Neuronal stem cell (in vitro differentiated cells): ENCODE results near the gene PRRC2B.

Experiments
- DNase-seq: peaks from one replicate; pipeline ENCODE4 v3.0.0-alpha.2; 2013; ENCODE audit warnings: low spot score
- H2AFZ ChIP-seq: one replicate; pipeline ENCODE4 v1.6.1; 2013; ENCODE audit warnings: mild to moderate bottlenecking, low read length, inconsistent platforms
- H2AK5ac ChIP-seq: 2 replicates; pipeline ENCODE4 v1.6.1; 2013; ENCODE audit warnings: low read depth, mild to moderate bottlenecking, inconsistent platforms, low read length, moderate library complexity, mixed read lengths
- H2BK120ac ChIP-seq: 2 replicates; pipeline ENCODE4 v1.6.1; 2013; ENCODE audit warnings: low read depth, mild to moderate bottlenecking, inconsistent platforms, low read length, moderate library complexity, mixed read lengths
- H2BK12ac ChIP-seq: one replicate; pipeline ENCODE4 v1.6.1; 2013; ENCODE audit warnings: low read length, inconsistent platforms
- H2BK15ac ChIP-seq: 2 replicates; pipeline ENCODE4 v1.6.1; 2013; ENCODE audit warnings: mild to moderate bottlenecking, low read length, inconsistent platforms, mixed read lengths
- H2BK5ac ChIP-seq: one replicate; pipeline ENCODE4 v1.6.1; 2013; ENCODE audit warnings: inconsistent platforms, mild to moderate bottlenecking, low read length, moderate library complexity
- H3K14ac ChIP-seq: one replicate; pipeline ENCODE4 v1.6.1; 2013; ENCODE audit warnings: low read length, inconsistent platforms
- H3K18ac ChIP-seq: 2 replicates; pipeline ENCODE4 v1.6.1; 2013; ENCODE audit warnings: low read length, inconsistent platforms
- H3K23ac ChIP-seq: 2 replicates; pipeline ENCODE4 v1.6.1; 2013; ENCODE audit warnings: low read depth, mild to moderate bottlenecking, mixed read lengths, low read length, inconsistent platforms; ENCODE audit not compliant: poor library complexity
- H3K27ac ChIP-seq: replicated peaks from 3 replicates; pipeline ENCODE4 v1.5.1; 2013; ENCODE audit warnings: low read length, inconsistent platforms
- H3K27me3 ChIP-seq, 3 experiments: 2 replicates each; pipeline ENCODE4 v1.6.1; 2013; ENCODE audit warnings: low read length in 3 of 3, mild to moderate bottlenecking in 2 of 3, inconsistent platforms in 1 of 3, low read depth in 1 of 3, mixed read lengths in 1 of 3, moderate library complexity in 1 of 3; ENCODE audit not compliant: control insufficient read depth in 3 of 3, insufficient read depth in 3 of 3
- H3K36me3 ChIP-seq, 2 donors: replicated peaks in 1 of 2; 2 replicates each; pipeline ENCODE4 v1.6.1; 2013; ENCODE audit warnings: low read length in 2 of 2; ENCODE audit not compliant: control insufficient read depth in 2 of 2, insufficient read depth in 2 of 2
- H3K4ac ChIP-seq: 2 replicates; pipeline ENCODE4 v1.6.1; 2013; ENCODE audit warnings: inconsistent platforms, mild to moderate bottlenecking, low read length, moderate library complexity
- H3K4me1 ChIP-seq, 2 donors: 1 replicate in 1 of 2; 2 replicates in 1 of 2; pipeline ENCODE4 v1.6.1; 2013; ENCODE audit warnings: low read length in 2 of 2, low read depth in 1 of 2; ENCODE audit not compliant: control insufficient read depth in 2 of 2, insufficient read depth in 1 of 2
- H3K4me2 ChIP-seq: one replicate; pipeline ENCODE4 v1.6.1; 2013; ENCODE audit warnings: mild to moderate bottlenecking, low read length, inconsistent platforms; ENCODE audit not compliant: insufficient read depth, poor library complexity, severe bottlenecking
- H3K4me3 ChIP-seq, 2 donors: 2 replicates each; pipeline ENCODE4 v1.5.1; 2013; ENCODE audit warnings: low read length in 2 of 2, mild to moderate bottlenecking in 2 of 2, inconsistent platforms in 1 of 2, moderate library complexity in 1 of 2
- H3K79me1 ChIP-seq: one replicate; pipeline ENCODE4 v1.6.1; 2013; ENCODE audit warnings: low read depth, mild to moderate bottlenecking, inconsistent platforms, low read length, moderate library complexity
- H3K9ac ChIP-seq: one replicate; pipeline ENCODE4 v1.6.1; 2013; ENCODE audit warnings: mild to moderate bottlenecking, low read depth, low read length, inconsistent platforms; ENCODE audit not compliant: poor library complexity
- H3K9me3 ChIP-seq, 2 donors: replicated peaks in 1 of 2; 2 replicates each; pipeline versions ENCODE3 to v1.6.1; 2013; ENCODE audit warnings: low read length in 2 of 2, mild to moderate bottlenecking in 2 of 2, inconsistent platforms in 1 of 2, low read depth in 1 of 2, mixed read lengths in 1 of 2, moderate library complexity in 1 of 2; ENCODE audit not compliant: control insufficient read depth in 2 of 2, insufficient read depth in 1 of 2
- H4K8ac ChIP-seq: one replicate; pipeline ENCODE4 v1.6.1; 2013; ENCODE audit warnings: low read depth, mild to moderate bottlenecking, inconsistent platforms, low read length, moderate library complexity
- H4K91ac ChIP-seq: one replicate; pipeline ENCODE4 v1.6.1; 2013; ENCODE audit warnings: low read length, low read depth, mild to moderate bottlenecking, inconsistent platforms; ENCODE audit not compliant: poor library complexity
- WGBS, 2 donors: extraction: QIAGEN DNeasy Blood & Tissue Kit; methylation state at CpG; one replicate each; pipeline ENCODE4 v1.1.7; 2013; ENCODE audit warnings: missing lambda C conversion rate in 2 of 2, mixed read lengths in 1 of 2; ENCODE audit not compliant: insufficient read length in 2 of 2, insufficient replicate concordance in 1 of 2; ENCODE audit errors: extremely low coverage in 2 of 2; 5-methylcytosine and 5-hydroxymethylcytosine counted together

PRRC2B gene

DNA sequence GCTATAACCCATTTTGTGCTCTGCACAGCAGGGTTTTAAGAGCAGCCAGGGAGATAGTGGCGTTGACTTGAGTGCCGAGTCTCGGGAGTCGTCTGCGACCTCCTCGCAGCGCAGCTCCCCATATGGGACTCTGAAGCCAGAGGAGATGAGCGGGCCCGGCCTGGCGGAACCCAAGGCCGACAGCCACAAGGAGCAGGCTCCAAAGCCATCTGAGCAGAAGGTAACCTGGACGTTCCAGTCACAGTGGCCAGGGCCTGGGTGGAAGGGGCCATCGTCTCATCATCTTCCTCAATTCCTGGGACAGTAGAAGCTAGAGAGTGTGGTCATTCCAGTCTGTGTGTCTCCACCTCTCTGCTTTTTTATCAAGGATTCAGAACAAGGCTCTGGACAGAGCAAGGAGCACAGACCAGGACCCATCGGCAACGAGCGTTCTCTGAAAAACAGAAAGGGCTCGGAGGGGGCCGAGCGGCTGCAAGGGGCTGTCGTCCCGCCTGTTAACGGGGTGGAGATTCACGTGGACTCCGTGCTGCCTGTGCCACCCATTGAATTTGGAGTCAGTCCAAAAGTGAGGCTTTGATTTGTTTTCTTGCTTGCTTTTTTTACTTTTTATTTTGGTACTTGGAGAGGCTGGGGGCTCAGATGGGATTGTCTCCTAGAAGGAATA lies 88.6 kb downstream of the PRRC2B start:
- no peak overlapping the region for H2AK5ac ChIP-seq
- H3K4me1 ChIP-seq: no peaks in the 10 kb centered on the region
- H3K14ac ChIP-seq: no peak overlapping the region
- no peak overlapping the region for H3K27ac ChIP-seq
- no peaks in the 10 kb centered on the region for H3K9me3 ChIP-seq
- H2BK15ac ChIP-seq: no peak overlapping the region
- H3K36me3 ChIP-seq: peaks cover 92 to 99% of the 10 kb centered on the region in 2 donors
- no peak overlapping the region for H3K4ac ChIP-seq
- H4K91ac ChIP-seq: no peak overlapping the region
- peaks cover 23% of the 10 kb centered on the region for H3K79me1 ChIP-seq
- no peak overlapping the region for H3K9ac ChIP-seq
- DNase-seq: no peak
- no peak overlapping the region for H3K4me3 ChIP-seq
- H3K27me3 ChIP-seq: no peaks in the 10 kb centered on the region
- no peak overlapping the region for H2BK120ac ChIP-seq
- no peak overlapping the region for H2AFZ ChIP-seq
- H3K18ac ChIP-seq: no peak overlapping the region
- H2BK12ac ChIP-seq: no peak overlapping the region
- H4K8ac ChIP-seq: no peak overlapping the region
- peak overlapping the region; percentile 36 for H3K23ac ChIP-seq
- no peak overlapping the region for H2BK5ac ChIP-seq
- H3K4me2 ChIP-seq: no peak overlapping the region
- no CpG with 5 or more reads among the region's 24 CpGs for WGBS, 2 donors

GRCh38 chr9:131483319-131484050 lies 89.6 kb downstream of the PRRC2B start:
- no CpG with 5 or more reads among the region's 9 CpGs for WGBS, 2 donors

DNA sequence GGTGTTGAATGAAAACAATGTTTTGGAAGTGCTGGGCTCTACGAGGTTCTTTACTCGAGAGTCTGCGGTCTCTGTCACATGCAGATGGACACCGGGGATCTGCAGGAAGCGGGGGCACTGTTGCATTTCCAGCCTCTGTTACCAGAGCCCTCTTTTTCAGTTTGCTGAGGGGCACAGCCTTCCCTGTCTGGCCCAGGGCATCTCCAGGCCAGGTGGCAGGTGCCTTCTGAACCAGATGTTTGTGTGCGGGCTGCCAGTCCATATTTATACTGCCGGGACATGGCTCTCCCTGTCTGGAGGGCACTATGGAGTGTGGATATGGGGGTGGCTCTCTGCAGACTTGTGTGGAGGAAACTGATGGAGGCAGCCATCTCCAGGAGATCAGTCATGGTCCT lies 90.2 kb downstream of the PRRC2B start:
- no peak for DNase-seq
- no peak overlapping the region for H3K4me2 ChIP-seq
- peak overlapping the region; percentile 31 for H3K9ac ChIP-seq
- H2AK5ac ChIP-seq: no peak overlapping the region
- peaks cover 22% of the 10 kb centered on the region for H3K79me1 ChIP-seq
- no peak overlapping the region for H2BK120ac ChIP-seq
- H2BK12ac ChIP-seq: no peak overlapping the region
- H3K27me3 ChIP-seq: no peaks in the 10 kb centered on the region
- peaks cover 91 to 99% of the 10 kb centered on the region in 2 donors for H3K36me3 ChIP-seq
- H3K4ac ChIP-seq: no peak overlapping the region
- WGBS, 2 donors: no CpG with 5 or more reads among the region's 7 CpGs
- no peaks in the 10 kb centered on the region for H3K4me1 ChIP-seq
- no peak overlapping the region for H2BK5ac ChIP-seq
- no peaks in the 10 kb centered on the region for H3K9me3 ChIP-seq
- no peak overlapping the region for H3K4me3 ChIP-seq
- H4K8ac ChIP-seq: no peak overlapping the region
- no peak overlapping the region for H3K23ac ChIP-seq
- no peak overlapping the region for H4K91ac ChIP-seq
- no peak overlapping the region for H2AFZ ChIP-seq
- H2BK15ac ChIP-seq: no peak overlapping the region
- H3K27ac ChIP-seq: no peak overlapping the region
- H3K18ac ChIP-seq: no peak overlapping the region
- no peak overlapping the region for H3K14ac ChIP-seq

More at GRCh38 chr9:131483319-131484050, 89.6 kb downstream of the PRRC2B start:
- Histone ChIP-seq H2BK120ac (no peak overlapping the region), H3K4me2 (no peak overlapping the region), H4K91ac (no peak overlapping the region), H4K8ac (no peak overlapping the region), H3K4me1 (no peaks in the 10 kb centered on the region), H2BK15ac (no peak overlapping the region), H2BK5ac (no peak overlapping the region), H3K36me3 (peaks cover 92 to 99% of the 10 kb centered on the region in 2 donors), H3K18ac (no peak overlapping the region), H3K4ac (no peak overlapping the region), H2AK5ac (no peak overlapping the region), H3K79me1 (peaks cover 24% of the 10 kb centered on the region), H3K9ac (no peak overlapping the region), H3K27me3 (no peaks in the 10 kb centered on the region), H2AFZ (no peak overlapping the region), H3K14ac (no peak overlapping the region), H3K27ac (no peak overlapping the region), H3K9me3 (no peaks in the 10 kb centered on the region), H3K23ac (no peak overlapping the region), H3K4me3 (no peak overlapping the region), H2BK12ac (no peak overlapping the region)
- DNase-seq: no peak

DNA sequence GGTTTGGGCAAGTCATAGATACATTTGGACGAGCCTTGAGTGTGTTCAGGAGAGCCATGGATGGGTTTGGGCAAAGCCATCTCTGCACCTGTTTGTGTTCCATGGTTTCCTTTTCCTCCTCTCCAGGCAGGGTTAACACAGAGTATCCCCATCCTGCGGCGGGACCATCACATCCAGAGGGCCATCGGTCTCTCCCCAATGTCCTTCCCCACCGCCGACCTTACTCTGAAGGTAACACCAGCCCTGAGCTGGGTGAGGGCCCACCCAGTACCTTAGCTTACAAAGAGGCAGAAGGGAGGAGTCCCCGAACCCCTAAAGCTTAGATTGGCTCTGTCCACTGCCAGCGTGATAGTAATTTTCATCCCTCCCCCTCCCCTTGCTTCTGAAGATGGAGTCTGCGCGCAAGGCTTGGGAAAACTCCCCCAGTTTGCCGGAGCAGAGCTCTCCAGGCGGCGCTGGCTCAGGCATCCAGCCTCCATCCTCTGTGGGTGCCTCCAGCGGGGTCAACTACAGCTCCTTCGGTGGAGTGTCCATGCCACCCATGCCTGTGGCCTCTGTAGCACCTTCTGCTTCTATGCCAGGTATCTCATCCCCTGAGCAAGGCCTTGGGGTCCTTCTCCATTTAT lies 90.8 kb downstream of the PRRC2B start:
- Histone ChIP-seq H3K27ac (no peak overlapping the region), H4K91ac (no peak overlapping the region), H2BK12ac (no peak overlapping the region), H3K14ac (no peak overlapping the region), H3K9me3 (no peaks in the 10 kb centered on the region), H3K4ac (no peak overlapping the region), H3K18ac (no peak overlapping the region), H3K4me1 (no peaks in the 10 kb centered on the region), H2AK5ac (no peak overlapping the region), H3K23ac (no peak overlapping the region), H3K9ac (no peak overlapping the region), H2BK15ac (no peak overlapping the region), H3K36me3 (peaks cover 90 to 99% of the 10 kb centered on the region in 2 donors), H3K27me3 (no peaks in the 10 kb centered on the region), H2AFZ (no peak overlapping the region), H3K4me2 (no peak overlapping the region), H3K4me3 (no peak overlapping the region), H4K8ac (no peak overlapping the region), H2BK120ac (no peak overlapping the region), H2BK5ac (no peak overlapping the region), H3K79me1 (peaks cover 22% of the 10 kb centered on the region)
- WGBS, 2 donors: no CpG with 5 or more reads among the region's 15 CpGs
- DNase-seq: no peak
